Hematopoietic multipotent progenitor cell treated with erythropoietin and hydrocortisone succinate and interleukin-3 and kit ligand, for 17 days (in vitro differentiated cells): ENCODE results near the gene ZKSCAN3.
A peak's percentile ranks its signal among the peaks of the same experiment; 100 is the strongest.
"Not testable (repeated sequence)": the region's sequence is repeated elsewhere in the genome, so short reads cannot be mapped to it uniquely, and the experiment has no call there.

ENCODE experiments used
- DNase-seq: peaks from one replicate; pipeline ENCODE4 v3.0.0-alpha.2; 2015; ENCODE audit warnings: low spot score

Gene ZKSCAN3

GRCh38 chr6:28343898-28344677 is 5.7 kb upstream of the ZKSCAN3 start:
- DNase-seq = no peak

GRCh38 chr6:28345201-28345600 is 4.5 kb upstream of the ZKSCAN3 start:
- no peak for DNase-seq

GRCh38 chr6:28347119-28347518 is 2.6 kb upstream of the ZKSCAN3 start:
- no peak for DNase-seq

GRCh38 chr6:28349344-28349891 is 329 bp upstream of the ZKSCAN3 start:
- no peak for DNase-seq

GRCh38 chr6:28351087-28351486 is 1.3 kb downstream of the ZKSCAN3 start:
- DNase-seq = peak; percentile 27

- no peak for DNase-seq
Observed at GRCh38 chr6:28351493-28351925, 1.8 kb downstream of the ZKSCAN3 start.

- DNase-seq = no peak
Observed at GRCh38 chr6:28353356-28353755, 3.6 kb downstream of the ZKSCAN3 start.

- peak; percentile 37 for DNase-seq
Observed at GRCh38 chr6:28353981-28354676, 4.4 kb downstream of the ZKSCAN3 start.

GRCh38 chr6:28354688-28355554 is 5.2 kb downstream of the ZKSCAN3 start:
- no peak for DNase-seq

- DNase-seq = peak; percentile 91
Observed at GRCh38 chr6:28355743-28356665, 6.3 kb downstream of the ZKSCAN3 start.

- no peak for DNase-seq
Observed at GRCh38 chr6:28356666-28357020, 6.9 kb downstream of the ZKSCAN3 start.

- DNase-seq = peak; percentile 79
Observed at GRCh38 chr6:28357036-28357435, 7.3 kb downstream of the ZKSCAN3 start.

GRCh38 chr6:28359562-28359961 is 9.8 kb downstream of the ZKSCAN3 start:
- not testable (repeated sequence) for DNase-seq

- no peak for DNase-seq
Observed at GRCh38 chr6:28360961-28361360, 11.2 kb downstream of the ZKSCAN3 start.

- DNase-seq = not testable (repeated sequence)
Observed at GRCh38 chr6:28365590-28365989, 15.8 kb downstream of the ZKSCAN3 start.

- DNase-seq = no peak
Observed at GRCh38 chr6:28368522-28368921, 18.8 kb downstream of the ZKSCAN3 start.

GRCh38 chr6:28369463-28369862 is 19.7 kb downstream of the ZKSCAN3 start:
- DNase-seq = no peak

- no peak for DNase-seq
Observed at GRCh38 chr6:28370440-28370839, 20.7 kb downstream of the ZKSCAN3 start.

- DNase-seq = no peak
Observed at GRCh38 chr6:28371280-28371679, 21.5 kb downstream of the ZKSCAN3 start.

- DNase-seq = no peak
Observed at GRCh38 chr6:28371706-28372451, 22.1 kb downstream of the ZKSCAN3 start.
